Liver (tissue), 9 donors: ENCODE results near the gene FIBCD1. TPM values are rescaled to one million over a fixed set of nuclear protein-coding genes. Genes with fewer than 3 reads are reported as not detected.

ENCODE experiments used
- DNase-seq: peaks from one replicate; pipeline ENCODE4 v3.0.0-alpha.2; 2017; ENCODE audit warnings: low spot score
- H3K27ac ChIP-seq, 2 donors: one replicate each; pipeline ENCODE4 v1.7.0; 2013; ENCODE audit warnings: inconsistent platforms in 2 of 2, low read length in 2 of 2, control low read depth in 1 of 2, low read depth in 1 of 2, mild to moderate bottlenecking in 1 of 2
- H3K27me3 ChIP-seq, 4 donors: one replicate each; pipeline versions ENCODE4 v1.6.1 to v1.7.0; 2013; ENCODE audit warnings: low read length in 3 of 4, inconsistent platforms in 1 of 4, mild to moderate bottlenecking in 1 of 4, moderate library complexity in 1 of 4; ENCODE audit not compliant: control insufficient read depth in 4 of 4, insufficient read depth in 4 of 4
- H3K36me3 ChIP-seq, 4 donors: one replicate each; pipeline versions ENCODE4 v1.6.1 to v1.7.0; 2013; ENCODE audit warnings: low read length in 3 of 4, mild to moderate bottlenecking in 3 of 4, low read depth in 1 of 4, moderate library complexity in 1 of 4; ENCODE audit not compliant: control insufficient read depth in 4 of 4, insufficient read depth in 3 of 4
- H3K4me1 ChIP-seq, 4 donors: one replicate each; pipeline versions ENCODE4 v1.6.1 to v1.7.0; 2013; ENCODE audit warnings: low read length in 3 of 4, mild to moderate bottlenecking in 3 of 4, moderate library complexity in 1 of 4; ENCODE audit not compliant: control insufficient read depth in 4 of 4, insufficient read depth in 4 of 4
- H3K4me3 ChIP-seq, 3 donors: one replicate each; pipeline versions ENCODE4 v1.6.1 to v1.7.0; 2013; ENCODE audit warnings: low read length in 3 of 3, control low read depth in 1 of 3, low read depth in 1 of 3, mild to moderate bottlenecking in 1 of 3
- H3K9ac ChIP-seq, 2 donors: one replicate each; pipeline ENCODE4 v1.7.0; 2013; ENCODE audit warnings: low read length in 2 of 2, mild to moderate bottlenecking in 2 of 2, moderate library complexity in 2 of 2, control low read depth in 1 of 2, low read depth in 1 of 2
- H3K9me3 ChIP-seq, 4 donors: one replicate each; pipeline versions ENCODE4 v1.6.1 to v1.7.0; 2013; ENCODE audit warnings: low read length in 3 of 4; ENCODE audit not compliant: control insufficient read depth in 4 of 4
- ATF3 ChIP-seq: IDR thresholded peaks from 2 replicates; pipeline ENCODE4 v1.6.1; 2016; ENCODE audit warnings: antibody characterized with exemption
- CTCF ChIP-seq: fragments of 150-350 bp; IDR thresholded peaks from 2 replicates; pipeline ENCODE4 v1.5.1; 2017; ENCODE audit warnings: improper control_type of control experiment, low read depth, low read length; ENCODE audit not compliant: missing input control
- EGR1 ChIP-seq, 2 donors: IDR thresholded peaks; 2 replicates each; pipeline ENCODE4 v1.6.1; 2016 to 2018; ENCODE audit warnings: antibody characterized with exemption in 2 of 2, low read depth in 2 of 2
- FOXA1 ChIP-seq: IDR thresholded peaks from 2 replicates; pipeline ENCODE4 v1.6.1; 2016; ENCODE audit warnings: antibody characterized with exemption
- FOXA2 ChIP-seq: IDR thresholded peaks from 2 replicates; pipeline ENCODE4 v1.6.1; 2016; ENCODE audit warnings: antibody characterized with exemption
- GABPA ChIP-seq, 2 donors: IDR thresholded peaks in 1 of 2; conservative IDR thresholded peaks in 1 of 2; 2 replicates each; pipeline ENCODE4 v1.6.1; 2016; ENCODE audit warnings: antibody characterized with exemption in 2 of 2, mild to moderate bottlenecking in 1 of 2, moderate library complexity in 1 of 2
- HNF4A ChIP-seq, 2 donors: conservative IDR thresholded peaks; 2 replicates each; pipeline ENCODE4 v1.6.1; 2016; ENCODE audit warnings: antibody characterized with exemption in 2 of 2, mild to moderate bottlenecking in 2 of 2
- MAX ChIP-seq: IDR thresholded peaks from 2 replicates; pipeline ENCODE4 v1.6.1; 2016; ENCODE audit warnings: antibody characterized with exemption
- NR2F2 ChIP-seq: IDR thresholded peaks from 2 replicates; pipeline ENCODE4 v1.6.1; 2016; ENCODE audit warnings: antibody characterized with exemption
- REST ChIP-seq: IDR thresholded peaks from 2 replicates; pipeline ENCODE4 v1.6.1; 2016; ENCODE audit warnings: antibody characterized with exemption, mild to moderate bottlenecking
- RXRA ChIP-seq, 2 donors: IDR thresholded peaks; 2 replicates each; pipeline ENCODE4 v1.6.1; 2017 to 2018; ENCODE audit warnings: antibody characterized with exemption in 2 of 2, mild to moderate bottlenecking in 1 of 2
- SP1 ChIP-seq: IDR thresholded peaks from 2 replicates; pipeline ENCODE4 v1.6.1; 2018; ENCODE audit warnings: antibody characterized with exemption, mild to moderate bottlenecking
- YY1 ChIP-seq: IDR thresholded peaks from 2 replicates; pipeline ENCODE4 v1.6.1; 2016; ENCODE audit warnings: antibody characterized with exemption, mild to moderate bottlenecking
- WGBS: extraction: QIAGEN DNeasy Blood & Tissue Kit; methylation state at CpG from one replicate; pipeline ENCODE4 v1.1.7; 2013; 5-methylcytosine and 5-hydroxymethylcytosine counted together
- polyA plus RNA-seq, 2 donors: library from polyadenylated mRNA; stranded (reverse) in 1 of 2; unstranded in 1 of 2; fragments of 200-250 nt in 1 of 2; fragments of >200 nt in 1 of 2; fragmentation: Nextera tagmentation in 1 of 2; extraction: Ambion mirVana in 1 of 2; gene quantifications; one replicate each; pipeline versions ENCODE4 v1.2.1 to v1.2.3, GENCODE V29; 2013 to 2015
- total RNA-seq, 2 donors: library from RNA; depleted of rRNA; stranded (reverse); fragments of >200 nt; gene quantifications; one replicate each; pipeline ENCODE4 v1.2.3, GENCODE V29; 2014
- donor health status: healthy.
- donor health status: healthy.
- donor health status: healthy.
- donor health status: healthy.
- donor health status: healthy.

FIBCD1 gene
- total and polyA plus RNA-seq, 4 donors, result not detected

- H3K4me1 ChIP-seq, result no peaks in the 10 kb centered on the region
- 88% methylated on average over 48 of the region's 48 CpGs for WGBS
- DNase-seq, result no peak
- peaks cover 0 to 8% (median 0%) of the 10 kb centered on the region in 4 donors for H3K27me3 ChIP-seq
- H3K36me3 ChIP-seq, result no peaks in the 10 kb centered on the region
- H3K9me3 ChIP-seq, result no peaks in the 10 kb centered on the region
- TF ChIP-seq NR2F2, result no peak
- no peak for TF ChIP-seq GABPA (IDR thresholded peaks at IDR 0.05 in 1 of 2, conservative IDR thresholded peaks at IDR 0.05 in 1 of 2)
- no peak overlapping the region for H3K4me3 ChIP-seq
- H3K27ac ChIP-seq, result no peak overlapping the region
- no peak overlapping the region for H3K9ac ChIP-seq
Measured at GRCh38 chr9:130904070-130905044, 34.7 kb downstream of the FIBCD1 start.

GRCh38 chr9:130903194-130904069 is 35.6 kb downstream of the FIBCD1 start:
- no peak for TF ChIP-seq MAX
- TF ChIP-seq RXRA (IDR thresholded peaks at IDR 0.05), result no peak
- no peaks in the 10 kb centered on the region for H3K36me3 ChIP-seq
- peaks cover 0 to 8% (median 0%) of the 10 kb centered on the region in 4 donors for H3K27me3 ChIP-seq
- H3K9me3 ChIP-seq, result no peaks in the 10 kb centered on the region
- H3K4me3 ChIP-seq, result no peak overlapping the region
- DNase-seq, result no peak
- no peaks in the 10 kb centered on the region for H3K4me1 ChIP-seq
- H3K27ac ChIP-seq, result no peak overlapping the region
- H3K9ac ChIP-seq, result no peak overlapping the region
- 67% methylated on average over 25 of the region's 25 CpGs for WGBS

- Histone ChIP-seq H3K9ac (no peak overlapping the region), H3K27me3 (peaks cover 0 to 8% (median 0%) of the 10 kb centered on the region in 4 donors), H3K9me3 (no peaks in the 10 kb centered on the region), H3K27ac (no peak overlapping the region), H3K4me1 (no peaks in the 10 kb centered on the region), H3K4me3 (no peak overlapping the region), H3K36me3 (no peaks in the 10 kb centered on the region)
- TF ChIP-seq SP1, result no peak
- TF ChIP-seq HNF4A (conservative IDR thresholded peaks at IDR 0.05), result no peak
- no peak for TF ChIP-seq CTCF
- TF ChIP-seq FOXA1, result no peak
- TF ChIP-seq GABPA (IDR thresholded peaks at IDR 0.05 in 1 of 2, conservative IDR thresholded peaks at IDR 0.05 in 1 of 2), result no peak
- TF ChIP-seq ATF3, result no peak
- TF ChIP-seq EGR1 (IDR thresholded peaks at IDR 0.05; ENCODE audit: low read depth in 2 of 2), result no peak
- no peak for TF ChIP-seq YY1
- no peak for TF ChIP-seq FOXA2
- no peak for TF ChIP-seq RXRA (IDR thresholded peaks at IDR 0.05)
- no peak for TF ChIP-seq REST
- DNase-seq, result no peak
- 84% methylated on average over 27 of the region's 27 CpGs for WGBS
Measured at GRCh38 chr9:130902204-130903185, 36.6 kb downstream of the FIBCD1 start.
